Suppressor macrophage (primary cell): Measurements from ENCODE around the gene RNF214.
"Not testable (repeated sequence)": the region's sequence is repeated elsewhere in the genome, so short reads cannot be mapped to it uniquely, and the experiment has no call there.

Experiments used
- DNase-seq, 4 experiments: peaks; one replicate each; pipeline ENCODE4 v3.0.0-alpha.2; 2020 to 2022

The RNF214 gene

DNA sequence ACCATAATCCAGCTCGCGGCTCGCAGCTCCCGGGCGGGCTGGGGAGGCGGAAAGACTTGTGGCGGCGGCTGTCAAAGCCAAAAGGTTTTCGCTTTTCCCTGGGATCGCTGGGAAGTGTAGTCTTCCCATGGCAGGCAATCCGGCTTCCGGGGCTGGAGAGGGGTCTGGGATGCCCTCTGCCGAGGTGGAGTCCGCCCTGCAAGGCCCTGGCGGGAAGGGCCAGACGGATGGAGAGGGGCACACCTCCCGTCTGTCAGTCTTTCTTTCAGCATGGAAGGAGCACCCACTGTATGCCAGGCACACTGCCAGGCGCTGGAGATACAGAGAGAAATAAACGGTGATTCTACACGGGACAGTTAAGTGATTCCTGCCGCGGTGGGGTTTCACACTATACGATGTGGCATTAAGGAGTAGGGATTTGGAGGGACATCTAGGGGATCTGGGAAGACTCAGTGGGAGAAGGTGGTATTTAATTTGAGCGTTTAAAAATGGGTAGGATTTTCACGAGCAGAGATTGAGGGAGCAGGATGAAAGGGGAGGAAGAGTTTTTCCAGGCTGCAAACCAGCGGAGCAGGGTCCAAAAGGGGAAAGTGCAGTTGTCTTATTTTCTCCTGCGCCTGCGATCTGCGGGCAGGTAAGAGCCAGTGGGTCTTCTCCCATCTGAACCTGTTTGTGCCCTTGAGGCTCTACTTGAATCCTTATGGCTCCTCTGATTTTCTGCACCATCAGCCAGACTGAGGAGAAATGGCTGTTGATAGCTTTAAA lies 83.9 kb downstream of the RNF214 start, which contains the start of gene BACE1:
BACE1 (minus strand) TSS at position 60 of the 765 bp plus-strand sequence. CDS start 461 bp downstream, outside the sequence.
- peak; percentile 66 to 86 (median 76) for DNase-seq

DNA sequence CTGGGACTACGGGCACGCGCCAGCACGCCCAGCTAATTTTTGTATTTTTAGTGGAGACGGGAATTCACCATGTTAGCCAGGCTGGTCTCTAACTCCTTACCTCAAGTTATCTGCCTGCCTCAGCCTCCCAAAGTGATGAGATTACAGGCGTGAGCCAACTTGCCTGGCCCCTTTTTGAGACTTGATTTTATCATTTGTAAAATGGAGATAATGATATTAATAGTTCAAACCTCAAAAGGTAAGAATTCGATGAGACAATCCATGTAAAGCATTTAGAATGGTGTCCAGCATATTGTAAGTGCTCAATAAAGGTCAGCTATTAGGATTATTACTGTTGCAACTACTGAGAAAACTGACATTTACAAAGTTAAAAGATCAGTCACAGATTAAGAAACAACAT lies 86.3 kb downstream of the RNF214 start:
- DNase-seq, result no peak

DNA sequence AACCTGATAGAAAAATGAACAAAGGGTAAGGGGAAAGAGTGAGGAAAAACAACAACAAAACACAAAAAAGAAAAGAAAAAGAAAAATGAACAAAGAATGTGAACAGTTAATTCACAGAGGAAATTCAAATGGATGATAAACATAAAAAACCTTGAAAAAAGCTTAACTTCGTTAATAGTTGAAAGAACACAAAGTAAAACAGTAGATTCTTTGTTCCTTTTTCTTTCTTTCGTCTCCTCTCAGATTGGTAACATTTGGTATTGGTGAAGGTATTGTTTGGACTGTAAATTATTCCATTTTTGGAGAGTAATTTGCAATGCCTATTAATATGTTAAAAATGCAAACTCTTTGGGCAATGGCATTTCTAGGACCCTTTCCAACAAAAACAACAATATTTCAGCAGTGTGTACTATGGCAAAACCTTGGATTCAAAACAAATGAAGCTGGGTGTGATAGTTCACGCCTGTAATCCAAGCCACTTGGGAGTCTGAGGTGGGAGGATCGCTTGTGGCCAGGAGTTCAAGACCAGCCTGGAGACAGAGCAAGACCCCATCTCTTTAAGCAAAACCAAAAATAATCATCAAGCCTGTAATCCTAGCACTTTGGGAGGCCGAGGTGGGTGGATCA lies 86.9 kb downstream of the RNF214 start:
- no peak for DNase-seq

DNA sequence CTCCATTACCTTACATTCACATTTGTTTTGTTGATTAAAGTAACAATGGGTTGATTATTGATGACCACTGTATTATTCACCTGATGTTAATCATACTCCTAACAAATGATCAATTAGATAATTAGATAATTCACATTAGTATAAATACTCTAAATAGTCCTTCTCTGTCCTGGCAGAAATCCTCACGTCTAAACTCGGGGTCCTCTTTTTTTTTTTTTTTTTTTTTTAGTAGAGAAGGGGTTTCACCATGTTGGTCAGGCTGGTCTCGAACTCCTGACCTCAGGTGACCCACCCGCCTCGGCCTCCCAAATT lies 94.7 kb downstream of the RNF214 start:
- not testable (repeated sequence) for DNase-seq

DNA sequence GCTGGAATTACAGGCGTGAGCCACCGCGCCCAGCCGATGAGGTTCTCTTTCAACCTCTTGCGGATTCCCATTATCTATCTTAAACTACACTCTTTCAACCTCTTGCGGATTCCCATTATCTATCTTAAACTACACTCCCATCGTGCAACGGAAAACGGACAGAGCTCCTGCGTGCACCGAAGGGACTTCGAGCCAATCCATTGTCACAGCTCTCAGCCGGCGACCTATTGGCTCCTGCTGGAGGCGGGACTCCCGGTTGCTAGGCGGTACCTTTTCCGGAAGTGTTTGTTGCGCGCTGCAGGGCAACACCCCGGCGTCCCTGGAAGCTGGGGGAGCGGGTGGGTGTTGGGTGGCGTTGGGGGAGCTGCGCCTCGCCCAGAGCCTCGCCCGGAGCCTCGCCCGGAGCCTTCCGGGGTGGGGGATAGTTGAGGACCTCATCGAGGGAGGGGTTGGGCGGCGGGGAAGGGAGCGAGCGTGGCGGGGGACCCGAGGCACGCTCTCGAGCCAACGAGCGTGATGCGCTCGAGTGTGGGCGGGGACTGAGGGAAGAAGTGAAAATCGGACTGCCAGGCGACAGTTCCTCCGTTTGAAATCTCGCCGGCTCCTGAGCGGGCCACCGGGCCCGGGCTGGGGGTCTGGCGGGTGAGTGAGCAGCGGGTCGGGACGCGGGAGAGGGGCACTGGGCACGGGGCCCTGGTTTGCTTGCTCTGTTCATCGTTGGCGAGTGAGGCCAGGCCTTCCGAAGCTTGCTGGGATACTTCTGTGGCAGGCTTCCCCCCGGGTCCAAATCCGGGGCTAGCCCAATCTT lies 95.3 kb downstream of the RNF214 start, which contains the start of gene CEP164:
CEP164 (plus strand) TSS at position 288 of the 808 bp plus-strand sequence. CDS start 10,733 bp downstream, outside the sequence.
- DNase-seq, result peak; percentile 95 to 98 (median 97)

DNA sequence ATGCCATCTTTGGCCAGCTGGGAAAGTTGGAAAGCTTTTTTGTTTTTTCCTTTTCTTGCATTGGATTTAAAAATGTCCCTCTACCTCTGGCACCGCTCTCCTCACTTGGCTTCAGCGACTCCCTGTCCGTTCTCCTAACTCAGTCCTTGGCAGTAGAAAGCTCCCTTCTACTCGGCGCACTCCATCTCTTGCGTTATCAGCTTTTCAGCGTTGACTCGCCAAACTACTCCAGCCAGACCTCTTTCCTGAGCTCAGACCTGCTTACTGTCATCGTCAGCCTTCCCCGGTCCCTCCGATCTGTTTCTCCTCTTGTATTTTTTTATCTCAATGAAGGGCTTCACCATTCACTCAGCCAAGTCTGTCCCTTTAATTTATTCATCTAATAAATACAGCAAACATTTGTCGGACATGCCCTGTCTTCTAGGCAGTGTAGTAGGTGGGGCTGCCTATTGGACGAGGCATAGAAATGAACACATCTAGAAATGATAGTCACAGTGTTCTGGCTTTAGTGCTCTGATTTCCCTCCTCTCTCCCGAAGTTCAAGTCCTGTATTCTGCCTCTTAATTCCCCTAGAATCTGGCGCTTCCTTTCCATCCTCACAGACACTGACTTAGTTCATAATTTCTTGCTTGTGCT lies 96.0 kb downstream of the RNF214 start:
- peak in 2 of 4 experiments; percentile 9 to 21 for DNase-seq

DNA sequence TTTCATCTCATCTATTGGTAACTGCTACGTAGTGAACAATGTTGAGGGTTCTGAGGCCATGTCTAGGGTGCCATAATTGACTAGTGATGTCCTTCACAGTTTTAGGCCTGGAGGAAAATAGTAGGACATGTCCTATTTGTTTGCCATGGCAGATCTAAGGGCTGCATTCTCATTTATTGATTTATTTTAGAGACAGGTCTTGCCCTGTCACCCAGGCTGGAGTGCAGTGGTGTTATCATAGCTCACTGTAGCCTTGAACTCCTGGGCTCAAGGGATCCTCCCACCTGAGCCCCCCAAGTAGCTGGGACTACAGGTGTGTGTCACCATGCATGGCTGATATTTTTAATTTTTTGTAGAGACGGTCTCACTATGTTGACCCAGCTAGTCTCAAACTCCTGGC lies 100.4 kb downstream of the RNF214 start:
- no peak for DNase-seq

DNA sequence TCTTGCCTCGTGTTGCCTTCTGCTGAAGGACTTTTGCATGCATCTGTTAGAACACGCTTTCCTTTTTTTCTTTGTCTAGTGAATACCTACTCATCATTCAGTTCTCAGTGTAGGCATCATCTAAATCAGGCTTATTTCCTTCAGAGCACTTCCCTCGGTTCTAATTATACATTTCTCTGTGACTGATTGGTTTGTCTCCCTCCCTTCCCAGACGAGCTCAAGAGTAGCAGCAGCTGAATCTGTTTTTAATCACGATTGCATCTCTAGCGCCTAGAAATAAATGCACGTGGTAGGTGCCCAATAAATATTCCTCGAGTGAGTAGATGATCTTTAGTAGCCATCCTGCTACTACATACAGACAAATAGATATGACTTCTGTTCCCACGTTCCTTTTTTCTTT lies 101.4 kb downstream of the RNF214 start:
- no peak for DNase-seq

DNA sequence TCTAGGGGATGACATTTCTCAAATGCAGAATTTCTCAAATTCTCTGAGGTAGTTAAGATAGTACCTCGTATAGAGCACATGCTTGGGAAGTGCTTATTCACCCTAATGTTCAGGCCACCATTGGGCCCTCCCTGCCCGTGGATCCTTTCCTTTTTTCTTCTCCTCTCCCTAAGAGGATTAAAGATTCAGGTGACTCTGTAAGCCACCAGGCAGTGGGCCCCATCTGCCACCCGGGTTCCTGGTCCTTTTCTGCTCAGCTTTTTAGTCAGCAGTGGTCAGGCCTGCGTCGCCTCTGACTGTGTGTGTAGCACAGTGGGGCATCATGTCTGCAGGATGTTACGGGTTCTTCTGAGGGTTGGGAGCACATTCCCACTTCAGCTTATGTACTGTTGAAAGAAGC lies 102.4 kb downstream of the RNF214 start:
- no peak for DNase-seq

DNA sequence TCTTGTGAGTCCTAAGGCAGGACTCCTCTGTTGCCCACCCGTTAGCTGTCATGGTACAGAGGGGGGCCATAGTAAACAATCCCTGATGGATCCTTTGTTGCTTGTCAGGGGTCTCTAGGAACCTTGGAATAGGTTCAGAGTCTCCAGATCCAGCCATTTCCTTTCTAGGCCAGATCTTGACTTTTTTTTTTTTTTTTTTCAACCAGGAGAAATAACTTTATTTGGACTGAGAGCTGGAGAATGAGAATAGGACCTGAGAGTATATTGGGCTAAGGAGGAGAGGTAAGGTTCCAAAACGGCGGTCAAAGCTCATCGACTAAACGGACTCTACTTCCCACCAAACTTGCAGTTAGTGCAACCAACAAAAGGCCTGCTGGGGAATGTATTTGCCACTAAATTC lies 102.9 kb downstream of the RNF214 start:
- no peak for DNase-seq
